ENCODE results near the gene HOXA7.

Gene HOXA7

DNA sequence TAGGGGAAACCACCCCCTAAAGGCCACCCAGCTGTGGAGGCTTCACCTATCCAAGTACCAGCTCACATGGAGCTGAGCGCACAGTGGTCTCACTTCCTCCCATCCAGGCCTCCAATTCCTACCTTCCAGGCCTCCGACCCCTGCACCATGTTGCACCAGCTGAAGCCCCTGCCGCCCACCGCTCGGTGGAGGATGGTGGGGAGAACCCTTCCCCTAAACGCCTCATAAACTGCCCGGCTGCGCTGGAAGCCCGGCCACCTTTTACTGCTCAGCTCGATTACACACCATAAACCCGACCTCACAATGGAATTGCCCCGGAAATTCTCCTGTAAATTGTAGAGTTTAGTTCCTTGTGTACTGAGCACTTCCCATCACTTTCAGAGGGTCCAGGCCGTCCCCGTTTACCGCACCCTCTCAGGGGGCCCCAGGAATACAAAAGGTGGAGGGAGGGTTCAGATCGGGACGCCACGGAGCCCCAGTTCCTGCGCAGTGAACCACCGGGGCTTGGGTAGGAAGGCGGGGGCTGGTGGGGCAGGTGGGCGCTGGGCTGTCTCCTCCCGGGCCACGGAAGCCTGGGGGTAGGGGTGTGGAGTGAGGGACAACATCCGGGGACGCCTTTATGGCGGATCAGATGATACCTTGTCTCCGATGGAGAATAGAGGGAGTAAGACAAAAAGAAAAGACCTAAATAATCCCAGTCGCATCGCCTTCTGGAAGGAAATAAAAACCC, 1.4 kb upstream of the HOXA7 start:
- no peak for DNase-seq

DNA sequence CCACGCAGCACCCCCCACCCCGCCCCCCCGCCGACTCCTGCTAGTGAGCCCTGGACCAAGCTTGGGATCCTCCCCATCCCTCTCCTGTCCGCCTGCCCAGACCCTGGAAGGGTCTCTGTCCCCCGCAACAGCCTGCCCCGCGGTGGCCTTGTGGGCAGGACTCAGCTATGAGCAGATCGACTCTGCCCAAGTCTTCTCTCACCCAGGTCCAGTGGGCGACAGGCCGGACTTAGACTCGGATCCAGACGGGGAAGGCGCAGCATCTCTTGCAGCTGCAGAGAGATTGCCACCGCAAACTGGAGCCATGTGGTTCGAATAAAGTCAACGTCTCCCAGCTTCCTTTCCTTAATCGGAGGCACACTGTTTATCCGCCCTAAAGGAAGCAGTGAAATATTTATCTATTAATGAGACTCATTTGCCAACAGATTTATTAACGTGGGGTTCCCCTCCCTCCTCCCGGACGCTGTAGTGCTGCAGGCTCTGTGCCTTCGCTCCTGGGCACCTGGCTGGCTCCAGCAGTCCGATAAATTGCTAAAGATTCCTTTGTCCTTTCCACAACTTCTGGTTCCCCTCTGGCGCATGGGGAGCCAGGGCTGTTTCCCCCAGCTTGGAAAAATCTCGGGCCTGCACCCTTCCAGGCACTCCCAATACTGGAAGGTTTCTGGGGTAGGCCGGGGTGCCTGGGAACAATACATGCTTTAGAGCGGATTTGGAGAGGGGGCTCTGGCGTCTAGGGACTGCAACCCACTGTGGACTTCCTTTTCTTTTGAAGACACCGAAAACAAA, 634 bp upstream of the HOXA7 start:
- DNase-seq, result no peak

DNA sequence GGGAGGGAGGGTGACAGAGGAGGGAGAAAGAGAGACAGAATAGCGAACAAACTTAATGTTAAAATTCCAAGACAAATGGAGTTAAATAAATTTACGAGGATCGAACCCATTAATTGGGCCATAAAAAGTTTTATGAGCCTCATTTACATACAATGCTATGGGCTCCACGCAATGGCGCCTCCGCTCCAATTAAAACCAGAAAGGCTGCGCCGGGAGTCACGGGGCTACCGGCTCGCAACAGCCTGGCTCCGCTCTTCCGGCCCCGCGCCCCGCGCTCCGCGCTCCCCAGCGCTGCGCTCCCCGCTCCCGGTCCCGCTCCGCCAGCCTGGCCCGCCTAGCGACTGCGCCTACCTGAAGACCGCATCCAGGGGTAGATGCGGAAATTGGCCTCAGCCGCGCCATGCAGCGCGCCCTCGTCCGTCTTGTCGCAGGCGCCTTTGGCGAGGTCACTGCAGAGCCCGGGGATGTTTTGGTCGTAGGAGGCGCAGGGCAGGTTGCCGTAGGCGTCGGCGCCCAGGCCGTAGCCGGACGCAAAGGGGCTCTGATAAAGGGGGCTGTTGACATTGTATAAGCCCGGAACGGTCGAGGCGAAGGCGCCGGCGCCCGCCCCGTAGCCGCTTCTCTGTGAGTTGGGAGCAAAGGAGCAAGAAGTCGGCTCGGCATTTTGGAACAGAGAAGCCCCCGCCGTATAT, 513 bp downstream of the HOXA7 start:
- no peak for DNase-seq

DNA sequence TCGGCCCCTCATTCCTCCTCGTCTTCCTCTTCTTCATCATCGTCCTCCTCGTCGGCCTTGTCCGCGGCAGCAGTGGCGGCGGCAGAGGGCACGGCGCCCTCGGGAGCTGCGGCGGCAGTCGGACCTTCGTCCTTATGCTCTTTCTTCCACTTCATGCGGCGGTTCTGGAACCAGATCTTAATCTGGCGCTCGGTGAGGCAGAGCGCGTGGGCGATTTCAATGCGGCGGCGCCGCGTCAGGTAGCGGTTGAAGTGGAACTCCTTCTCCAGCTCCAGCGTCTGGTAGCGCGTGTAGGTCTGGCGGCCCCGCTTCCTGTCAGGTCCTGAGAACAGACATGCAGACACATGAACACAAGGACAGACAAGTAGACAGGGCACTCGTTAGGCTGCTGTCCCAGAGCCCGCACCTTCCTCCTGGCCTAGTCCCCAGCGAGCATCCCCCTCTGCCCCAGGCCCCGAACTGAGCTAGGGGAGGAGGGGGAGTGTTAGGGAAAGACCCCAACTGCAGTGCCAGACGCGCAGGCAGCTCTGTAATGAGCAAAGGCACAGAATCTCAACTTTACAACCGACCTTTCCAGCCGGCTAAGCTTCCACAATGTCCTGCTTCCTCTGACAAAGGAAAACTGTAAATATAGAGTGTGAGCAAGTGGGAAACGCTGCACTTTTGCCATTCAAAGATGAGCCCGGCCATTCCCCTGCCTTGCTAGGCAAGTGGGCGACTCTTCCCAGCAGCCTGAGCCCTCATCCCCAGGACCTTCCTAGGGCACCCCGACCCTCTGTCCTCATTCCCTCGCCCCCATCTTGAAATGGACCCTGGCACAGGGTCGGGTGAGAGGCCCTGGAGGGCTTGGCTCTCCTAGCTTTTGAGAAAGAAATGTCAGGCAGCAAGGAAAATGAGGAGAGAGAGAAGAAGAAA, 1.3 kb downstream of the HOXA7 start:
- no peak for DNase-seq

DNA sequence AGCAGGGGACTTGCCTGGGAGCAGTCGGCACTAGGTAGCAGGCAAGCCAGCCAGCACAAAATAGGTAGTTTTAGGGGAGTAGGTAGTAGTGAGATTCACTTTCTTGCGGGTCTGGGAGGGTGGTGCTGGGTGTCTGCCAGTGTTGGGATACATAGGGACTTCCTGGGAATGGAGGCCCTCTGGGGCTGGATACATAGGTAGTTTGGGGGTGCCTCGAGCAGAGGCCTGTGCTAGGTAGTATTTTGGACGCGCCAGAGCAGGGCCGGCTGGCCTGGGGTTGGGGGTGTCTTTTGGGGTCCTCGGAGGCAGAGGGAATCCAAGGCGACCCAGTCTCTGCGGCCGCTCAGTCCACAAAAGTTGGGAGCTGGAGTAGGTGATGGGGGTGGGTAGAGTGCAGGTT, 2.1 kb downstream of the HOXA7 start:
- DNase-seq, result no peak

DNA sequence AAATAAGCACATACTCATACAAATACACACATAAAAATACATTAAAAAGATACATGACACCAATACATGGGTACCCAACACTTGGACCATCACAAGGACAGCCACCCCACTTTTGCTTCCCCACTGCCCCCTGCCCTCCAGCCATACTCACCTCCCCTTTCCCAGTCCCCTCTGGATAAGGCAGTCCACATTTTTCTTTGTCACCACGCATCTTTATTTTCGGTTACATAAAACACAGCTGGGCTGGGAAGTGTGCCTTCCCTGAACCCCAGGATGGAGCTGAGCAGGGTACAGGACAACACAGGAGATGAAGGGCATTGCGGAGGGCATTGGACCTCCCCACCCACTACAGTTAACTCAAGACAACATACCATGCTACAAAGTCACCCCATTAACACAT, 2.9 kb downstream of the HOXA7 start:
- DNase-seq, result no peak

DNA sequence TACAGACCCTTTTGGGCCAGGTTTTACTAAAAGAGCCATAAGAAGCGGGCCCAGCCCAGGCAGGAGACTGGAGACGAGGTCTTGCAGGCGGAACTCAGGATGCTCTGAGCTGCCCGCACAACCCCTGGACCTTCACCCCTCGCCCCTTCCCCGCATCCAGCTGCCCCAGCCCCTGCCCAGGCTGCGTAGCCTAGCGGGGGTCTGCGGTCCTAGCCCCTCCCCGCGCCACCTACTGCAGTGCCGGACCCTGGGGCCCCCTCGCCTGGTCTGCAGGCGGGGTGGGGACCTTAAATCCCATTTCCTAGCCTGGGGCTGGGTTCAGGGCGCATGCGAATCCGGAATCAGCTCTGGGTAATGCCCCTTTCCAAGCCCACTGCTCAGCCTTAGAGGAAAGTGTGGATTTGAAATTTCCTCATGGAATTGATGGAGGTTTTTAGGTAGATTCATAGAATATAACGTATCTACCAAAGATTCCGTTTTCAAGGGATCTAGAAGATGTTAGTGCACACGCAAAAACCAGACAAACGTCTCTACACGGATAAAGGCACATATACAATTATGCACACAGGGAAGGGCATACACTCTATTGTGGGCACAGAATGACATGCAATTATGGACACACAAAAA, 3.5 kb downstream of the HOXA7 start:
- DNase-seq, result no peak

DNA sequence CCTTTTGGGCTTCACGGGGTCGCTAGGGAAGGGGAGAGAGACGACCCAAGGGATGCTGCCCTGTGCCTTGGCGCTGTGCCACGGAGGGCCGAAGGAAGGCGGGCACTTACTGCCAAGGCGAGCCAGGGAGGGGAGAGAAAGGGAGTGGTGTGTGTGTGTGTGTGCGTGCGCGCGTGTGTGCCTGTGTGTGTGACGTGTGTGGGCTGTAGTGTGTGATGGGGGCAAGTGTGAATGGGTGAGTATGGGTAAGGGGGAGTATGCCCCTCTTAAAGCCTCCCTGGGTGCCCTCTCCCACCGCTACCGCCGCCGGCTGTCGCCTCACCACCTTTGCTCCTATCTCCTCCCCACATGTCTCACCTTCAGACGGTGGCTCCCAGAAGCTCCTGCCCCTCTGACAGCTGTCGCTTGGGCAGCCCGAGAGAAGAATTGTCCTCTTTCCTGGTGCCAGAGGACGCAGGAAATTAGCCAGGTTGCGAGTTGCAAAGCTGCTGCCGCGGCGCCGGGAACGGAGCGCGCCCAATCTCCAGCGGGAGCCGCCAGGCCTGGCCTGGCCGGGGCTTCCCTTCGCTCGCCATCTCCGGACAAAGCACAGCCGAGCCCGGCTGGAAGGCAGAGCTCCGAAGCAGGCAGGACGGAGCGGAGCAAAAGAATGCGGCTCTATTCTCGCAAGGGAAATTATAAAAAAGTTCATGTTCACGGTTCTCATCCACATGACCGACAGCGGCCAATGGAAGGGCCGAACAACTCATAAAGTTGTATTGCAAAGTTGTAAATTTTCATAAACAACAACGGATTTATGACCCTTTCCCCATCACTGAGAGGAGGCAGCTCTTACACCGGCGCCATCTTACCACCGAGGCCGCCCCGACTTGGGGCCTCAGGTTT, 4.3 kb downstream of the HOXA7 start, which contains the start of gene HOXA3:
TSS of gene HOXA3 (minus strand) at position 653 of the 885 bp plus-strand sequence. CDS start 41,943 bp downstream, outside the sequence.
- DNase-seq, result no peak

DNA sequence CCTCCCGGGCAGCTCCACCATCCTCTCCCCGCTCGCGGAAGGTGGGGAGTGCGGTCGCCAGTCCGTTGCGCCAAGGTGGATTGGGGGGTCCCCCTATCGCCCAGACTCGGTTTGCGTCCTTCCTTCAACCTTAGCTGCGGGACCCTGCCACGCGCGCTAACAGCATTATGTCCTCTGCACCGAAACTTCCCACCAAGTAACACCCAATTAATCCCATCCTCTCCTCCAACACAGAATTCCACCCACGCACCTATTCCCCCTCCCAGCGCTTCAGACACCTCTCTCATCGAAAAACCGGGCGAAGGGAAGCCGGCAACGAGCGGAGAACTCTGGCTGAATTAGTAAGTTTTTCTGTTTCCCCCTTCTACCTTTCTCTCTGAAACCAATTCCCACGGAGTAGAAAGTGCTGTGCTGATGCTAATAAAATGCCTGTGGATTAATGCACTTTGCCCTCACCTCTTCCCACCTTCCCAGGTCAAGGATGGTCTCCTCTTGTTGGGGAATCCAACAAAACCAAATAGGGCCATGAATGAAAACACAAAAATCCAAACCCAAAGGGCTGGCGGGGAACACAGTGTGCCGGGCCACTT, 5.0 kb downstream of the HOXA7 start:
- DNase-seq, result no peak

DNA sequence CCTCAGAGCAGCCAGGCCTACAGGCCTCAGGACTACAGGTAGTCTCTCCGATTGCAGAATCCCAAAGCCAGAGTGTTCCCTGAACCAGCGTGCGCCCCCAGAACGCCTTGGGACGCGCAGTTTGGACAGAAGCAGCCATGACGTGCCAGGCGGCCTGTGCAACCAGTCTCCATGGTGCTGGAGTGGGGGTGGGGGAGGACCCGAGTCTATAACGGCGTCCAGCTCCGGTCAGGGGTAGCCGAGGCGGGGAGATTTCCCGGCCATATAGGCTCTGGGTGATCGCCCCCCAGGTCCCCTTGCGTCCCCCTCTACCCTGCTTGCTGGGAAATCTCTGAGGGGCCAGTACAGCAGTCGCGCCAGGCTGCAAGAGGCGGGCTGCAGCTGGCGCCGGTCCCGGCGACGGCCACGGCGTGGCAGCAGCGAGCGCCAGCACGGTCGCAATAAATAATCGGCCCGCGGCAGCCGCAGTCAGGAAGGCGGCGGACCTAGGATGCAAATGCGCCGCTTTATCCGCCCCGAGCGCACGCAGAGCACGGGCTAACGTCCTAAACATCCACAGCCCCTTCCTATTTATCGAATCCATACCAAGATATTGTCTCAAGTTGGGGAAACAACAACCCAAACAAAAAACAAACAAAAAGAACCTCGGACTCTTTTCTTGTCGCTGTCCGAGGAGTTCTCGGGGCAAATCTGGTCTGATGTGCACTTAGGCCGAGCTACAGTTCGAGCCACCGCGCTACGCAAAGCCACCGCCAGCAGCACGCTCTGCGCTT, 5.7 kb downstream of the HOXA7 start:
- DNase-seq, result peak; percentile 68

DNA sequence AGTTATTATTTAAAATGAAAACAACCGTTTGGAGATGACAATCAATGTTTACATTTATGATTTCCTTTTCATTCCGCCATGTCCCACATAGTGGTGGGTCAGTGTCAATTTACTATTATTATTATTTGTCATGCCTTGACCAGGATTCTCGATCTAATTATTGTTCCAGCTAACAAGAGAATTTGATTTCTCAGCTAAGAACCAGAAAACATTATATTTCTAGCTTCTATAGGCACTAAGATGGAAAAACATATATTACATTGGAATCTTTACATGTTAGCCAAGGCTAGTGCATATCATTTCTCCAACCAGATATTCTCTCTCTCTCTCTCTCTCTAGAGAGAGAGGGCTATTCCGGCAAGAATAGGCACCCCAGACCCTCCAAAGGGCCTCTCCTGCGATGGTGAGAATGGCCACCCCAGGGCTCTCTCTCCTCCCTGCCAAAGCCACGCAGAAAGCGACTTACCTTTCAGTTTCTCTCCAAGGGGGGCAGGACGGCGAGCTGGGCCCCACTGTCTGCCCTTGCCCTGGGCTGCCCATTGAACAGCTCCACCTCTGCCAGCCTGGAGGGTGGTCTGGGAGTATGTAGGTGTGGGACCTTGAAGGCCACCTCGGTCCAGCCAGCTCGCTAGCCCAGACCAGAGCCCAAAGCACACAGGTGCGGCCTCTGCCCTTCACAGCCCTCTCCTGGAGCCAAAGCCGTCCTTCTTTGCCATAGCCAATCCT, 6.5 kb downstream of the HOXA7 start:
- no peak for DNase-seq

DNA sequence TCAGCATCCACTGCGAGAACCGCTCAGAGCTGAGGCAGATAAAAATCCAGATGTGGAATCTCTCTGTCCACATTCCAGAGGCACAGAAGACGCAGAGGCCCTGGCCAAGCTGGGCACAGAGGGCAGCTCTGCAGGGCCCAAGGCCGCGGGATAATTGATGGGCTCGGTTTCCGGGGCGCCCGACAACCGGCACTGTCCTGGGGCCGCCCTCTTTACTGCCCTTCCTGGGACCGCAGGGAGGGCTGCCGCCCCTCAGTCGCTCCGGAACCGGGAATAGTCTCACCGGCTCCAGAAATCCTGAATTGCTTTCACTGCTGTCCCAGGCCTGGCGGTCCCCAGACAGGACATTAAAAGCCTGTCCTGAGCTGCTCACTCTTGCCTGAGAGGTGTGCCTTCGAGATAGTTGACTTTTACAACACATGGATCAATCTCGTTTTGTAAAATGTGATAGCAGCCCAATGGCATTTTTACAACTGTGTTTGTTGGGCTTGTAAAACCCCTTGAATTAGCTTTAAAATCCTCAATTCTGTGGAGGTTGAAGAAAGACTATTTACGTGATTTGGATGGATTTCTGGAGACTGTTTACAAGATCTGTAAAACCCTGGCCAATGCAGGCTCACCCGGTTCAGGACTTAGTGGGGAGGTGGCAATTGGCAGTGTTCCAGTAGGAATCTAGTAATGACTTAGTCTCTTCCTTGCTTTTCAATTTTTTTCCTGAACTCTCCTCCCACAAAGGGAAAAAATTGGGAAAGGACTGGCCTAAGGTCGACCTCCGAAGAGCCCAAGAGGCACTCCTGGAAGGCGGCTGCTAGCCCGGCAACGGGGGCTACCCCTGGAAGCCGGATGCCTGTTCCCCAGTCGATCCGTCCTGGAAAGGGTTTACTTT, 7.5 kb downstream of the HOXA7 start:
- no peak for DNase-seq

DNA sequence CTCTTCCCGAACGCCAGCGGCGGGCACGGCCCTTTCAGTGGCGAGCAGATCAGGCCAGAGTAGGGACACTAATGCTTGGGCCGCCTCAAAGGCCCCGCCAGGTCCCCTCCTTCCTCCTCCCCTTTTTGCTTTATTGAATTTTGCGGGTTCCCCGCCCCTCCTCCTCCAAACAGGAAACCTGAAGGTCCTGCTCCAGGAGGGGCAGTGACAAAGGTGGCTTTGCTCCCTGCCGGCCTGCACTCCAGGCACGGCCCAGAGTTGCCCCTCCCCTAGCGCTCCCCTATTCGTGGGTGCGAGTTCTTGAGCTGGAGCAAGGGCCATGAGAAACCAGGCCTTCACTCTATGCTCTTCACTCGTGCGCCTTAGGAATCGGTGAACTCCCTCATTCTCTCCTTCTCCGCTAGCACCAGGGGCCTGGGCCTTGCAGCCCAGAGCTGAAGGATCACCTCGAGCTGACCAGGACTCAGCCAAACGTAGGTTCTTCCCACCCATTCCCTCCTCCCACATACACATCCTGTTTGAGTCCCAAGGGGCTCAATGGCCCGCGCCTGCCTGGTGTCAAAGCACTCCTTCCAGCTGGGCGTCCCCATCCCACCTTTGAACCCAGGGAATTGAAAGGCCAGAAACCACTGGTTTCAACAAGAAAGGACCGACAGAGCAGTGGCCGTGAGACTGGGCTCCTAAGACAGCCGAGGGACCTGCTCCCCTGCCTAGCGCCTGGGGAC, 8.3 kb downstream of the HOXA7 start:
- no peak for DNase-seq

DNA sequence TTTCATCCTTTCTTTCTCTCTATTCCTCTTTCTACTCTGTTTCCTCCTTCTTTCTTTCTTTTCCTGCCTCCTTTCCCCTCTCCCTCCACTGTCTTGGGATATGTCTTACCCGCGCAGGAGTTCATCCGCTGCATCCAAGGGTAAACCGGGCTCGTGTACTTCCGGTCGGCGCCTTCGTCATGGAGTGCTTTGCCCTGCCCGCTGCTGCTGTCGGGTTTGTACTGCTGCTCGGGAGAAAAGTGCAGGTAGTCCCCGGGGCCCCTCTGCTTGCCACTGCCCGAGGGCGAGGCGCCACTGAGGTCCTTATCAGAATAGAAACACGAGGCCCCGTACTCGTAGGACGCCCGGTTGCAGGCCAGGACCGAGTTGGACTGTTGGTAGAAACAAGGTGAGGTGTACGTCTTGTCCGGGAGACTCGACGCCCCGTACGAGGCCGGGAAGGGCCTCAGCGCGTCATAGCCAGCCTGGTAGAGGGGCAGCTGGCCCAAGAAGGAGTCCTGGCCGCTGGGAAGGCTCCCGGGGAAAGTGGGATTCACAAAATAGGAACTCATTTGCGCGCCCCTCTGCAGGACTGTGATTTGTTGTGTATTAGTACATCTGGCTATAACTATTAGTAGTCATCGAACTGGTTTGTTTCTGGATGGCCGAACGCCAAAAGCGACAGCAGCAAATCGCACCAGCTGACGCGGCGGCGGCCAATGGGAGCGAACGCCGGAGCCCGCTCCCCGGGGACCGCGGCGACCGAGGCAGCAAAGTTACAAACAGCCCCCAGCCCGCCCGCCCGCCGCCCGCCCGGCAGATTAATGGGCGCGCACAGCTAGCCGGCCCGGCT, 9.1 kb downstream of the HOXA7 start, which contains the start of gene HOXA6:
TSS of gene HOXA6 (minus strand) at position 576 of the 832 bp plus-strand sequence. CDS start at position 551, 25 bp downstream.
- DNase-seq, result no peak

DNA sequence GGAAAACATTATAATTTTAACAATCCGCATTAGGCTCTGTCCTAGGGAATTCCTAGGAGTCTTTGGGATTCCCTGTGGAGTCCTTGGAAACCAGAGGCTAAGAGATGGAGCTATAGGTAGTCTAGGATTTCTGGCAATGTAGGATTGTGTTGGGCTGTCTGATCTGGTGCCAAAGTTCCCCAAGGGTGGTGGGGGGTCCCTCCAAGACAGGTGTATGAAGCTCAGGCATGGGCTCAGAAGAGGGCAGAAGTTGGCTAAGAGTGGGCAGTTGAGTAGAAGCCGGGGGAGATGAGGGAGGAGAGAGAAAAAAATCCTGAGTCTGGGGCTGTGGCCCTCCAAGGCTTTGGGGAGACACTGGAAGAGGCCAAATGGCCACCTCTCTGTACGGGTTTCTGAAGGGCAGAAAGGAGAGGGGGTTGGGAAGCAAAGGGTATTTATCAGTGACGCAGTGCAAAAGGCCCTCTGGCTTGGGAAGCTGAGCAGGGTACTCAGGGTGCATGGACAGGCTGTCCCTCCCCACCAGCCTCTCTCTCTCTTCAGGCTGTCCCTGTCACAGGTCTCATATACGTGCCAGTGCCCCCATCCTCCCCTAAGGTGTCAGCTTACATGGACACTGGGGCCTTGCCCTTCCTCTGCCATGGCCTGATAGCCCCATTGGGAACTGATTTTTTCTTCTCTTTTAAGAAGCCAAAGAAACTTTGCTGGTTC, 9.8 kb downstream of the HOXA7 start:
- no peak for DNase-seq
